NCI-H2171 treated with DMSO at 0.1 percent for 48 hours (cell line): ENCODE measurements around the gene HNRNPH2.

ENCODE experiments used
- DNase-seq: peaks from one replicate; lab custom pipeline; 2025; lab: John Stamatoyannopoulos, UW

HNRNPH2 gene

DNA sequence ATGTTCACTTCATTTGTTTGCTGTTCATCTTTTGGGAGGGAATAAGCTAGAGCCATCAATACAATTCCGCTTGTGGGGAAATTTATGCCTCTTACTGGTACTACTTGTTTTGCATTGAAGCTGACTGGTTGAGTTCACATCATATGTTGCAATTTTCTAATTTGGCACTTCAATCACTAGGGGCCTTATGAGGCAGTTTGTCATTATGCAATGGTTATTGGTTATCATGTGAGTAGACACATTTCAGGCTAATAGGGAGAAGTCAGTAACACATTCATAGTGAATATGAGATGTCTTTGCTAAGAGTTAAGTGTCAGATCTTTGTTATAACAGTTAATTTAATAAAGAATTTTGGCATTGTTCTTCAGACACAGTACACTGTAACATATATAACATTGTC lies 12.2 kb upstream of the HNRNPH2 start:
- DNase-seq, result no peak

DNA sequence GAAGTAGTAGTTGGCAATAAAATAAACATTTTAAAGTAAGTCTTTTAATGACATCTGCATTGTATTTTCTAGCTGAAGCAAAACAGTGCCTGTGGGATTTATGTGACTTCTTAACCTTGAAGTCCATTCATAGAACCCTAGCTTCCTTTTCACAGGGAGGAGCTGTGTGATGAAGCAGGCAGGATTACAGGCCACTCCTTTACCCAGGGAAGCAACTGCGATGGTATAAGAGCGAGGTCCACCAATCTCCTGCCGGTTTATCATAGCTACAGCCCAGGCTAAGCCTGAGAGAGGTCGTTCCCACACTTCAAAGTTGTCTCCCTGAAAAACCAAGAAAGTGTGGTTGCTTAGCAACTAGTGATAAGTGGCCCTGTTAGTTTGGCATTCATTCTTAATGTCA lies 10.2 kb upstream of the HNRNPH2 start:
- no peak for DNase-seq

DNA sequence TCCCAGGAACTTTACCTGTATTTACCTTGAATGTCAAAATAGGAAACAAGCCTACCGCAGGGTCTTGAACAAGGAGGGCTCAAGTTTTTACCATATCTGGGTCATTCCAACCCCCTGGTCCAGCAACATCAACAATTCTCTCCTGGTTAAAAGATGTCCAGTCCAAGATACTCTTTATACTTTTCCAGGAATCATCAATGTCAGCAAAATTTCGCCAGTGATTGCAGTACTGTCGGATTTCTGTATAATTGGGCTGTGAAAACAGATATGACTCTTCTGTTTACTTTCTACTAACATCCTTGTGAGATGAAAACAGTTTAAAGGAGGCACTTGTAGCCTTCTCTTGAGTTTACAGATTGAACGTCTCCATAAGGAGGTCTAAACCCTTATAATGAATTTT lies 9.3 kb upstream of the HNRNPH2 start:
- DNase-seq, result no peak

DNA sequence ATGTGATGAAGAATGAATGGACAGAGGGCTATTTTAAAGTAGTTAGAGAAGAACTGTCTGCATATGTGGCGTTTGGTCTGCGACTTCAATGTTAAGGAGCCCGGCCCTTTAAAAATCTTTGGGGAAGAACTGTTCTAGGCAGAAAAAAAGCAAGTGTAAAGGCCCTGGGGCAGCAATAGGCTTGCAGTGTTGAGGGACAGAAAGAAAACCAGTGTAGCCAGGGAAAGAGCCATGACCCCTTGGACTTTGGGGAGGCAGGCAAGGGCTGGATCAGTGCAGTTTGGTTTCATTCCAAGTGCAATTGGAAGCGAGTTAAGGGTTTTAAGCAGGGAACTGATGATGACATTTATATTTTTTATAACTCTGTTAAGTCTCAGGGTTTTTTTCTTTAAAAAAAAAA lies 8.2 kb upstream of the HNRNPH2 start:
- no peak for DNase-seq

DNA sequence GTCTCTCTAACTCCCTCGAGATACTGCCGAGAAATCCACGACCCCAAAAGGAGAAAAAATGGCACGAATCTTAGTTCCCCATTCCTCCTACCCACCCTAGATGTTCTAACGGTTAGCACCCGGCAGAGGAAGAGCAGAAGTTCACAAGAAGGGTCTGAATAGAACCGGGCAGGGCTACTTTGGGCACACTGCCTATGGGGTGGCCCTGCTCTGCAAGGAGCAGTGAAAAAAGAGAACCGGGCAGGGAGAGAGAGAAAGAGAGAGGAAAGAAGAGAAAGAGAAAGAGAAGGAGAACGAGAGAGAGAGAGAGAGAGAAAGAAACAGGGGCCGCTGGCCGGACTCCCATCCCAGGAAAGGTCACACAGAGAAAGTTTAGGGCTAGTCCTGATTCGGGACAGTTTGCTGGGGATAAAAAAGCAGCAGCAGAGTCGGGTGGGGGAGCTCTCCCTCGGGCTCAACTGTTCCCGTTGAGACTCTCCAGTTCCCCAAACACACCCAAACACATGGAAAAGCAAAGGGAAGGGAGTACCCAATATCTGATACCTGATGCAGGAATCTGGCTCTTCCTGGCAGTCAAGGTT lies 765 bp upstream of the HNRNPH2 start:
- no peak for DNase-seq

DNA sequence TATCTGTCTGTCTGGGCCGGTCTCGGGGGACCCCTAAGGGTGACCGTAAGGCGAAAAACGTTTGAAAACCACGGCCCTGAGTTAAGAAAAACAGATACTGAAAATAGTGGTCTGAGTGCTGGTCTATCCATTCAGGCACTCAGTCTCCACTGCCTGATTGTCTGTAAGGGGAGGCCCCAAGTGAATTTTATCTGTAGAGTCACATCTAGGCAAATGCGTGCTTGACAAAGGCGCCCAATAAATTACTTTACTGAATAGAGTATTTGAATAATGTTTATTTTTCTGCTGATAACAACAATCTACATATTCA lies 465 bp downstream of the HNRNPH2 start:
- DNase-seq, result no peak

DNA sequence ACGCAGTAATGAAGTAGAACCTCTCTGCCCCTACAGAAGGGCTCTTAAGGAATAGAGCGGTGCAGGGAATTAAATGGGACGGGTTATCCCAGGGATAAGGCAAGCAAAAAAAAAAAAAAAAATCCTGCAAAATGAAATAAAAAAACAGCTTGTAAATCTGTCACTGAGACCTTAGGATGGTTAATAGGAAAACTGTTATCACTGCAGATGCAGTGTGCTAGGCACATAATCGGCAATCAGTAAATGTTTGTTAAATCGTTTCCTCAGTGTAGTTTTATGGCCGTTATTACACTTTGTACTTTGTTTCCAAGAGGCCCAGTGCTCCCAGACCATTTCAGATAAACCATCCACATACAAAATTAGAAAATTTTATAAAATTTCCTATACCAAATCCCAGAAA lies 1.0 kb downstream of the HNRNPH2 start:
- no peak for DNase-seq

DNA sequence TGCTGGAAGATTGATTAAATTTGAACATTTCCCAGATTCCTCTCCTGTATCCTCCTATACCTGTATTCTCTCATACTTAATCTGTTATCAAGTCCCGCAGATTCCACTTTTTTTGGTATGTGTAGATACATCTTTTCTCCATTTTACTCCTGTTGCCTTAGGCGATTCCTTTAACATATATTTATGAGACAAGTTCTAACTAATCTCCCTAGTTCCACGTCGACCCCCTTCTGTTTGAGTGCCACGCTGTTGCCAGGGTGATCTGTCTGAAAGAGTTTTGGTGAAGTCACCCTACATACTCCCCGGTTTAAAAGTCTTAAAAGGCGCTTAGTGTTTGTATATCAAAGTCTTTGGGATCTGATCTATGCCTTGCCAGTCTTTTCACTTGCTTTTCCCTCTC lies 2.4 kb downstream of the HNRNPH2 start:
- DNase-seq, result no peak

DNA sequence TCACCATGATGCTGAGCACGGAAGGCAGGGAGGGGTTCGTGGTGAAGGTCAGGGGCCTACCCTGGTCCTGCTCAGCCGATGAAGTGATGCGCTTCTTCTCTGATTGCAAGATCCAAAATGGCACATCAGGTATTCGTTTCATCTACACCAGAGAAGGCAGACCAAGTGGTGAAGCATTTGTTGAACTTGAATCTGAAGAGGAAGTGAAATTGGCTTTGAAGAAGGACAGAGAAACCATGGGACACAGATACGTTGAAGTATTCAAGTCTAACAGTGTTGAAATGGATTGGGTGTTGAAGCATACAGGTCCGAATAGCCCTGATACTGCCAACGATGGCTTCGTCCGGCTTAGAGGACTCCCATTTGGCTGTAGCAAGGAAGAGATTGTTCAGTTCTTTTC lies 4.0 kb downstream of the HNRNPH2 start:
- no peak for DNase-seq

DNA sequence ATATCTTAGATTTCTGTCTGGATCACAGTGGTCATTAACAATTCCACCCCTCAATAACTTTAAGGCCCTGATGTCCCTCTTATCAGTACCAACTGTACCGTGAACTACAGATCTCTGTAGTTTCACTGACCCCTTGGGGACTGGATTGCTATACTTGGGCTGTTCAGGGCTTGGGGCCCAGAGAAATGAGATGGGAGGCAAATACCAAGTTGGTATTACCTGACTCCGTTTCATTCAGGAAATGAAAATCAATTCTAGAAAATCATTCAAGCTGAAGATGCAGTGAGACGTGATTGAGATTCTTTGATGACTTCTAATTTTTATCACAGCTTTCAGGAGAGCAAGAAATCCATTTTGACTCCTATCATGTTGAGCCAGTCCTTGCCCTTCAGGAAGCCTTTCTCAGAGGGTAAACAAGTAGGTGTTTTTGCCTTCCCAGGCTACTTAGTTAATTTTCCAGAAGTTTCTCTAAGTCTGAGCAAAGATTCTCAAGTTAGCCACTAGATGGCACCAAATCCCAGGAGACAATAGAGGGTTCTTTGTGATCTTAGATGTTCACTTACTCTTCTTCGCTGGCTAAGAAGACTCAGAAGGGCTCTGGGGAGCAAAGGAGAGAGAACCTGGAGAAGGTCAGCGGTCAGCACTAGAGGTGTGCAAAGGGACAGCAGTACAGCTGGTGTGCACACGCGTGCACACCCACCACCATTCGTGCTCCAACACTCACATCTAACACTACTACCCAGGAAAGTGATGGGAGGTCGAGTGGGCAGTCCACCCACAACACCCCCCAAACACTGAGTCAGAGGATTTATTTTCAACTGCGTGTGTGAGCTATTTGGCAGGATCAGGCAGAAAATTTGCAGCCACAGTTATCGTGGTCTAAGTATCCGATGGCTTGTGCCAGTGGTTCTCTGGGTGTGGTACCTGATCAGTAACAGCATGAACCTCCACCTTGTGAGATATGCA lies 7.4 kb downstream of the HNRNPH2 start:
- DNase-seq, result peak; percentile 37

DNA sequence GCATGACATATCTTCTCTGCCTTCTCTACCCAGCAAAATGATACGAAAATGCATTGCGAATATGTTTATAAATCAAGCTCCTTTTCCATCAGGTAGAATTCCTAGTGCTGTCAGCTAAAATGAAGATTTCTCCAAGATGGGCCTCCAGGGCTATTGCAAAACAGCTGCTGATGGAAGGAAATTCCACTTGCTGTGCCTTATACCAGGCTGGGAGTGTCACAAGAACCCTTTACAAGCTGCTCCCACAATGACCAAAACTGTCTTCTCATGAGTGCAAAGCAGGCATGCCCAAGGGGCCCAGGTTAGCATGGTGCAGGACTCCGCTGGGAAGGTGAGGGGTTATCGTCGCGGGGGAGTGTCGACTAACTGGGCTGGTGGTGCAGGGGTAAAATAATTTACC lies 8.7 kb downstream of the HNRNPH2 start:
- DNase-seq, result no peak

DNA sequence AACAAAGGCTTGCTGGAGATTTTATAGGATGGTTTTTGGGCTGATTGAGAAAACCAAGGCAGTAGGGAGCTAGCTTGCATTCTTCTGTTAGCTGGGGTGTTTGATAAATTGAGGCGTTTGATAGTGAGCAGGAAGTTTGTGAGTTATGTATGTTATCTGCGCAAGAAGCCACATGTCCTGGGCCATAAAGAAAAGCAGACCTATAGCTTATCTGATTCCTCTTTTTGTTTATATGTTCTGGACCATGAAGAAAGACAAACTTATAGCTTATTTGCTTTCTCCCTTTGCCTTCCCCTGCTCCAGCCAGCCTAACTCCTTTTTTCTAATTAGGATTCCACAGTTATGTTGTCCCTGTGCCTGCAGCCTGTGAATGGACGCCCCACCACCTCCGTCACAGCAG lies 9.2 kb downstream of the HNRNPH2 start:
- DNase-seq, result no peak

DNA sequence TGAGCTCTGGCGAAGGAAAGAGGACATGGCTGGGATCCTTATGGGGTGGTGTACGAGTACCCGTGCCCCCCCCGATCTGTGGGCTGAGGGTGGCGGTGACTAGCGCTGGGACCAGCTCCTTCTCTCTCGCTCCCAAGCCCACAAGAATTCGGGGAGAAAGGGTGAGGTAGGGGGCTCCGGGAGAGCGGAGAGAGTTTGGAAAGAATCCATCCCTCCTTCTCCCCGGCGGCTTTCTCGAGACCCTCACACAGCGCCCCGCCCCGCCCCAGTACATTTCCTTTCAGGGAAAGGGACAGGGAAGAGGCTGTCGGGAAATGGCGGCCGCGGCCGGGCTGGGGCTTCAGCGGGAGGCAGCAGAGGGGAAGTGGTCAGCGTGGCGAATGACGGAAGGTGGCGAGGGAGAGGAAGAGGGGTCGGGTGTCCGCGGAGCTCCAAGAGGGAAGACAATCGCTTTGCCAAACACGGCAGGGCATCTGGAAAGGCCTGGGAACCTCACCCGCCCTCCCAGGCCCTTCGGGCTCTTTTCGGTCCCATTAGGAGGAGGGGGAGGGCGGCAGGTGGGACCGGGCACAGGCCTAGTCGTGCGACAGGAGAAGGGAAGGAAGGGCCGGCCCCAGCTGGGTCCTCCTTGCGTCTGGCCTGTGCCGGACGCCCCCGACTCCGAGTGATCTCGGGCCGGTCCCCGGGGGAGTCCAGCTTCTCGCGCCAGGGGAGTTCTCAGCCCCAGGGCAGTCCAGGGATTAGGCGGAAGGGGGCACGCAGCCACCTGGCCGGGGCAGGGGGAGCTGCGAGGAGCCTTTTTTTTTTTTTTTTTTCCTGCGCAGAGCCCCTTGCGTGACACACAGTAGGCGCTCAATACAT lies 10.2 kb downstream of the HNRNPH2 start:
- DNase-seq, result peak; percentile 49

DNA sequence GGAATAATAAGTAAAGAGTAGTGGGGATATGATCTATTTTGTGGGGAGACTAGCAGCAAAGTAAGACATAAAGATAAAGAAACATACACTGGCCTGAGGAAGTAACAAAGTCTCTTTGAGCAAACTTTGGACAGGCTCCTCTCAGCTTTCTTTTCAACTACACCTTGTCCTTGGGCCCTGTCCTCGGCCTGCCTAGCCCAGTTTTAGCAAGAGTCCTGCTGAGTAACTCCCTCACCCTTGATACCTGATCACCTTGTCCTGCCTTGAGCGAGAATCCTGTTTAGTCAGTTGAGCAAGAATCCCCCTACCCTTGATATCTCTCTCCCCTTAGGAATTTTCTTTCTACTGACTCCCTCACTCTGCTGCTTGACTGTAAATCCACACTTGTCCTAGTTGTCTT lies 11.5 kb downstream of the HNRNPH2 start:
- DNase-seq, result no peak

DNA sequence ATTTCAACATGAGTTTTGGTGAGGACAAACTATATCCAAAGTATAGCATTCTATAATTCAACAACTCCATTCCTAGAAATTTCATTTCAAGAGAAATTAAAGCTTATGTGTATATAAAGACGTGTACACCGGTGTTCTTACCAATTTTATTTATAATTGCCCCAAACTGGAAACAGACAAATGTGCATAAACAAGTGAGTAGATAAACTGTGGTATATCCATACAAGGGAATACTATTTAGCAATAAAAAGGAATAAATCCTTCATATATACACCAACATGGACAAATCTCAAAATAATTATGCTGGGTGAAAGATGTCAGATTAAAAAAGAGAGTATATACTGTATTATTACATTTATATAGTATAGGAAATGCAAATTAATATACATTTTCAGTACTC lies 19.9 kb downstream of the HNRNPH2 start:
- DNase-seq, result no peak

DNA sequence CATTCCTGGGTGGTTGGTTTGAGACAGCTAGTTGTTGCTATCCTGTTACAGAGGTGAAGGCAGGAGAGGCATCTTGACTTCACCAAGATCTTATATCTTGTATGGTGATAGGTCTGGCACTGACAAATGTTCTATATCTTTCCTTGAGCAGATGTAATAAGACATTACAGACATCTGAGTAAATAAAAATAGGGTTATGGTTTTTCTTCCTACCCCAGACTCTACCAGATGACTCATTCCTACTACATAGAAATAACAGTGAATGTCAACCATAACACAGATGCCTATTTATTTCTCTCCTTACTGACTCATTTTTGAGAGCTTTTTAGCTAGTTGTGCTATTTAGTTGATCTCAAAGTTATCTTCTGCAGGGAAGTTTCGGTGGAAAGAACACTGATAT lies 21.9 kb downstream of the HNRNPH2 start:
- no peak for DNase-seq

DNA sequence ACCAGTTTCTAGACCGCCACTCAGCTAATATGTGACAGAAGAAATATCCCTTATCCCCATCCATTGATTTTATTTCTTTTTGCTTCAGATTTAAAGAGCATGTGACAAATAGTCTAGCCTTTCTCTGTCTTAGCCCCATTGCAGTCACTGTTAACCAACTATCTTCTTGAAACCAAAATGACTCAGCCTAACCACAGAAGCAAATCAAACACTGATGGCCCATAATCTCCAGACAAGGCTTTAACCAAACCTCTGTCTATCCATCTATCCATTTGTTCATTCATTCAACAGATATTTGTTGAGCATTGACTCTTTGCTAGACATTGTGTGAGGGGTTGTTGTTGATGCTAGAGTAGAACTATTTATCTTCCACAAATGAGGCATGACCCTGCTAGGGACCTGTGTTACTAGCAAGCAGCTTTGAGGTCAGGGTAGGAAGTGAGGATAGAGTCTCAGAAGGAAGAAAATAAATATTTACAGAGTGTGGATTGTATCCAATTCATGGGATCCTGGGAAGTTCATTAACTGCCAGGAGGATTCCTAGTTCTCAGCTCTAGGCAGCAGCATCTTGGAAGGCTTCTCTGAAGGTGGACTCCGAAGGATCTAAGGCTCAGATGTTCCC lies 22.5 kb downstream of the HNRNPH2 start:
- no peak for DNase-seq

DNA sequence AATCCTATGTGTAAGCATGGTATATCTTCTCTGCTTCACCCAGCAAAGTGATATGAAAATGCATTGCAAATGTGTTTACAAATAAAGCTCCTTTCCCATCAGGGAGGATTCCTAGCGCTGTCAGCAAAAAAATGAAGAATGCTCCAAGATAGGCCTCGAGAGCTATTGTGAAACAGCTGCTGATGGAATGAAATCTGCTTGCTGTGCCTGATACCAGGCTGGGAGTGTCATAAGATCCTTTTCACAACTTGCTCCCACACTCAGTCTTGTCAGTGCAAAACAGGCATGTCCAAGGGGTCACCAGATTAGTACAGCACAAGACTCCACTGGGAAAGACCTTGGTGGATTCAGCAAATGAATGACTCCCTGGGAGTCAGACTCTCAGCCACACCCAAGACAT lies 34.1 kb downstream of the HNRNPH2 start:
- DNase-seq, result no peak

DNA sequence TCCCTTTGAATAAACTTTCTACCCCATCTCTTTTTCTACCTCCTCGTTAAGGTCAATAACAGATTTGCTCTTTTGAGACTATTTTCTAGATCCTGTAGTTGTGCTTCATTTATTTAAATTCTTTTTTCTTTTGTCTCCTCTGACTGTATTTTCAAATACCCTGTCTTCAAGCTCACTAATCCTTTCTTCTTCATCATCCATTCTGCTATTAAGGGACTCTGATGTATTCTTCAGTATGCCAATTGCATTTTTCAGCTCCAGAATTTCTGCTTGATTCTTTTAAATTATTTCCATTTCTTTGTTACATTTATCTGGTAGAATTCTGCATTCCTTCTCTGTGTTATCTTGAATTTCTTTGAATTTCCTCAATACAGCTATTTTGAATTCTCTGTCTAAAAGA lies 41.3 kb downstream of the HNRNPH2 start:
- no peak for DNase-seq

DNA sequence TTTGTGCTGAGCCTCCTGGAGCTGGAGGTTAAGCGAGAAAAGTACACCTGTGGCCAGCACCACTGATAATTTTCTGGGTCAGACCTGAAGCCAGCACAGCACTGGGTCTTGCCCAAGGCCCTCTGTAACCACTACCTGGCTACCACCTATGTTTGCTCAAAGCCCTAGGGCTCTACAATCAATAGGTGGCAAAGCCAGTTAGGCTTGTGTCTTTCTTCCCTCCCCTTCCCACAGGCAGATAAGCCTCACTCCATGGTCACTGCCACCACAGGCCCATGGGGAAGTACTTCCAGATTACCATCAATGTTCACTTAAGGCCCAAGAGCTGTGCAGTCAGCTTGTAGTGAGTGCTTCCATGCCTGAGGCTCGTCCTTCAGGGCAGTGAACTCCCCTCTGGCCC lies 42.1 kb downstream of the HNRNPH2 start:
- no peak for DNase-seq

DNA sequence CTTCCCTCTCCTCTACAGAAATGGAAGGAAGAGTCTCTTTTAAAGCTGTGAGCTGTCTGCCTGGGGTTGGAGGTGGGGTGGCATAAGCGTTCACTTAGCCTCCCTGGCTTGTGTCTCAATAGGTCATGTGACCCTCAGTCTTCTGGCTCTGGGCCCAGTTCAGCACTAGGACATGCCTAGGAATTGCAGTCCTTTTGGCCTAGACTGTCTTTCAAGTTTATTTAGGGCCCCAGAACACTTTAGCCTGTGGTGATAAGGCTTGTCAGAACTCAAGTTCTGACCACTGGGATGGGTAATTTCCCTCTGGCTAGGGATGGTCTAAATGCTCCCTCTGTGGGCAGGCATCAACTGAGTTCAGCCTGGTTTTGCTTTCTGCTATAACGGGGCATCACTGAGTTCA lies 42.9 kb downstream of the HNRNPH2 start:
- DNase-seq, result no peak

DNA sequence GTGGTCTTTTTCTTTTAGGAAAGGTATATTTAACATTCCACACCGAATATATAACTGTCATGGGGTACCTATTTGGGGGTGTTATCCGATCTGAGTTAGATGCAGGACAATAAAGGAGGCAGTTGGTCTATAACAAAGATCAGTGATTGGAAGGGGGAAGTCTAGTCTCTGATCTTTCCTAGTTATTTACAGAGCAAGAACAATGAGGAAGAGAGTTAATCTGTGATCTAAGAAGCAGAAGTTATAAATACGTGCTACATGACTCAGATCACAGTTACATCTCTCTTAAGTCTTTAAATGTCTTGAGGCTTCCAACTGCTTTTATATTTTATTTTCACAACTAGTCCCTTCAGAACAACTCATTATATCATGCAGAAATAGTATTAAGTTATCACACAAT lies 44.0 kb downstream of the HNRNPH2 start:
- no peak for DNase-seq

DNA sequence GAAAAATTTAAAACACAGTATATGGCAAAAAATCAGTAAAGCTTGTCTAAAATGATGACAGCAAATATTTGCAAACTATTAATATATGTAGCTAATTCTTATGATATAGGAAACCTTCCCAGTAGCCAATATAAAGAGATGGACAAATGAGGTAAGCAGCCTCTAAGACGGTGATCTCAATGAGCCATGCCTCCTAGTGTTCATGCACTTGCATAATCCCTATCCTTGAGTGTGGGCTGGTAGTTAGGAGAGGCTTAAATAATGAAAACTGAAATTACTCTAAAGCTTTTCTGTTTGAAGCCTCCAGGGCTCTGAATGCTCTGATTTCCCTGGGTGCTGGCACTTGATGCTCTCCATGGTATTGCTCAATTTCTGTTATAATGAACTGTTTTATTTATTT lies 52.6 kb downstream of the HNRNPH2 start:
- DNase-seq, result no peak
